Measurements from ENCODE around the gene UBD.

DNA sequence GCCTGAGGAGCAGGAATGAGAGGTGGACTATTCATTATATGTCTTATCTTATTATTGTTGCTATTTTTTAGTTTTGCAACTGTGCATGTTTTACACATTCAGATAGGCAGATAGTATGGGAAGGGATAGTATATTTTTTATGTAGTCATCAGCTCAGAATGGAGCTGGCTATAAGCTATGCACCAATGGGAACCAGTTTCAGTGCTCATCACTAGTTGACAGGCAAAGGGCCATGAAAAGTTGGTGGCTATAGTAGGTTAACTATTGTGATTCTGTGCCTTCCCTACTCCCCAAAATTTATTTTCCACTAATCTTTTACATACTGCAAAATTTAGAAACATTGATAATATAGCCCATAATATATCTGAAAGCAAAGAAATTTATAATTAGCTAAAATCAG, 5.3 kb upstream of the UBD start:
- no peak for TF ChIP-seq EP300 (IDR thresholded peaks at IDR 0.05)
- no peak for TF ChIP-seq CTCF (IDR thresholded peaks at IDR 0.05)
- TF ChIP-seq POLR2A (IDR thresholded peaks at IDR 0.05), result no peak

Data from ovary (tissue), 3 donors.